Loucy (cell line): Measurements from ENCODE around the gene NABP2.

Experiments
- H2AFZ ChIP-seq: fragments of 200-600 bp; sonication (generic); 2 replicates; pipeline ENCODE4 v1.6.0; 2016; ENCODE audit warnings: antibody characterized with exemption, mild to moderate bottlenecking, low read length, moderate library complexity
- H3F3A ChIP-seq: fragments of 200-600 bp; 2 replicates; pipeline ENCODE4 v1.6.0; 2016; ENCODE audit warnings: antibody characterized with exemption, low read depth, mild to moderate bottlenecking
- H3K27me3 ChIP-seq: fragments of 200-600 bp; sonication (generic); 2 replicates; pipeline ENCODE4 v1.6.1; 2014; ENCODE audit warnings: low read length, mild to moderate bottlenecking; ENCODE audit not compliant: insufficient read depth, poor library complexity, severe bottlenecking
- H3K36me3 ChIP-seq: fragments of 200-600 bp; sonication (generic); 2 replicates; pipeline ENCODE4 v1.6.1; 2016; ENCODE audit warnings: low read length; ENCODE audit not compliant: insufficient read depth
- H3K4me1 ChIP-seq: fragments of 200-600 bp; sonication (generic); 2 replicates; pipeline ENCODE4 v1.5.1; 2014; ENCODE audit warnings: low read length, mild to moderate bottlenecking; ENCODE audit not compliant: insufficient read depth, poor library complexity, severe bottlenecking
- H3K4me2 ChIP-seq: fragments of 200-600 bp; sonication (generic); 2 replicates; pipeline ENCODE4 v1.6.0; 2014; ENCODE audit warnings: antibody characterized with exemption, low read length, low read depth, mild to moderate bottlenecking; ENCODE audit not compliant: poor library complexity, severe bottlenecking
- H3K4me3 ChIP-seq: fragments of 200-600 bp; sonication (generic); 2 replicates; pipeline ENCODE4 v1.5.1; 2014; ENCODE audit warnings: low read length, mild to moderate bottlenecking, mixed read lengths; ENCODE audit not compliant: poor library complexity, severe bottlenecking
- H3K79me2 ChIP-seq: fragments of 200-600 bp; sonication (generic); 2 replicates; pipeline ENCODE4 v1.6.1; 2014; ENCODE audit warnings: low read length; ENCODE audit not compliant: insufficient read depth
- H3K9ac ChIP-seq: fragments of 200-600 bp; sonication (generic); 2 replicates; pipeline ENCODE4 v1.6.0; 2014; ENCODE audit warnings: mild to moderate bottlenecking, low read depth, low read length, moderate library complexity; ENCODE audit not compliant: poor library complexity, severe bottlenecking
- H3K9me2 ChIP-seq: fragments of 200-600 bp; sonication (generic); replicated peaks from 2 replicates; pipeline ENCODE4 v1.6.1; 2016; ENCODE audit warnings: low read depth, low read length, mixed read lengths
- H3K9me3 ChIP-seq: fragments of 200-600 bp; sonication (generic); 2 replicates; pipeline ENCODE4 v1.6.1; 2014; ENCODE audit warnings: mild to moderate bottlenecking, antibody characterized with exemption, low read length, low read depth; ENCODE audit not compliant: insufficient read depth
- H4K20me1 ChIP-seq: fragments of 200-600 bp; sonication (generic); 2 replicates; pipeline ENCODE4 v1.6.0; 2014; ENCODE audit warnings: antibody characterized with exemption, low read length, mild to moderate bottlenecking; ENCODE audit not compliant: insufficient read depth, poor library complexity, severe bottlenecking
- EZH2phosphoT487 ChIP-seq: fragments of 200-600 bp; IDR thresholded peaks from 2 replicates; pipeline ENCODE4 v1.6.1; 2018; ENCODE audit warnings: antibody characterized with exemption, mild to moderate bottlenecking, moderate library complexity, borderline replicate concordance
- TF ChIP-seq, protein P1 (sequence below): fragments of 200-600 bp; sonication (generic); conservative IDR thresholded peaks from 2 replicates; pipeline ENCODE4 v1.5.1; 2014; ENCODE audit warnings: mild to moderate bottlenecking, antibody characterized with exemption, low read length

Gene NABP2

GRCh38 chr12:56208006-56208405 is 16.1 kb upstream of the NABP2 start:
- Histone ChIP-seq H3K36me3 (peaks cover 52% of the 10 kb centered on the region; the same call in 1 of the 2 replicates), H3K9ac (no peak overlapping the region), H2AFZ (no peak overlapping the region), H3K4me2 (no peak overlapping the region), H3K4me3 (no peak overlapping the region), H3K9me2 (no peaks in the 10 kb centered on the region), H3K27me3 (no peaks in the 10 kb centered on the region), H3K79me2 (no peaks in the 10 kb centered on the region), H3K4me1 (no peaks in the 10 kb centered on the region), H3F3A (no peaks in the 10 kb centered on the region), H4K20me1 (no peaks in the 10 kb centered on the region), H3K9me3 (no peaks in the 10 kb centered on the region)
- no peak for TF ChIP-seq EZH2phosphoT487
- TF ChIP-seq, protein P1, sequence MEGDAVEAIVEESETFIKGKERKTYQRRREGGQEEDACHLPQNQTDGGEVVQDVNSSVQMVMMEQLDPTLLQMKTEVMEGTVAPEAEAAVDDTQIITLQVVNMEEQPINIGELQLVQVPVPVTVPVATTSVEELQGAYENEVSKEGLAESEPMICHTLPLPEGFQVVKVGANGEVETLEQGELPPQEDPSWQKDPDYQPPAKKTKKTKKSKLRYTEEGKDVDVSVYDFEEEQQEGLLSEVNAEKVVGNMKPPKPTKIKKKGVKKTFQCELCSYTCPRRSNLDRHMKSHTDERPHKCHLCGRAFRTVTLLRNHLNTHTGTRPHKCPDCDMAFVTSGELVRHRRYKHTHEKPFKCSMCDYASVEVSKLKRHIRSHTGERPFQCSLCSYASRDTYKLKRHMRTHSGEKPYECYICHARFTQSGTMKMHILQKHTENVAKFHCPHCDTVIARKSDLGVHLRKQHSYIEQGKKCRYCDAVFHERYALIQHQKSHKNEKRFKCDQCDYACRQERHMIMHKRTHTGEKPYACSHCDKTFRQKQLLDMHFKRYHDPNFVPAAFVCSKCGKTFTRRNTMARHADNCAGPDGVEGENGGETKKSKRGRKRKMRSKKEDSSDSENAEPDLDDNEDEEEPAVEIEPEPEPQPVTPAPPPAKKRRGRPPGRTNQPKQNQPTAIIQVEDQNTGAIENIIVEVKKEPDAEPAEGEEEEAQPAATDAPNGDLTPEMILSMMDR = no peak

DNA sequence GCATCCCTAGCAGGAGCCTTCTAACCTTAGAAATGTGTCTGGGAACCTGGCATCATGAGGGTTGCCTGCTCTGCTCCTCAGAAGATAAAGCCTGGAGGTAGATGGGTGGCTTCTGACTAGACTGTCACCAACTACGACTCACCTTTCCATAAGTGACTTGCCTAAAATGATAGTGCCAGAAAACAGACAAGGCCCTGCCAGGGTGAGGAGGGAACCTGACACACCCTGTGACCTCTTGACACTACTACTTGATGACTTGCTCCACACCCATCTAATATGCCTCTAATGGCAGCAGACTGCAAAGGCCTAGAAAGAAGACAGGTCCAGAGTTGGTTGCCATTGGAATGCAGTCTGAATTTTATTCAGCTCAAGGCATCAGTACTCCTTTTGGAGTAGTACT is 11.8 kb upstream of the NABP2 start:
- no peak overlapping the region for H3K9ac ChIP-seq
- no peaks in the 10 kb centered on the region for H3K4me1 ChIP-seq
- H3F3A ChIP-seq = no peaks in the 10 kb centered on the region
- H3K4me3 ChIP-seq = no peak overlapping the region
- TF ChIP-seq, protein P1 = no peak
- TF ChIP-seq EZH2phosphoT487 = no peak
- no peak overlapping the region for H2AFZ ChIP-seq
- H3K79me2 ChIP-seq = no peaks in the 10 kb centered on the region
- H4K20me1 ChIP-seq = no peaks in the 10 kb centered on the region
- peaks cover 41% of the 10 kb centered on the region; the same call in 1 of the 2 replicates for H3K36me3 ChIP-seq
- no peaks in the 10 kb centered on the region for H3K27me3 ChIP-seq
- no peaks in the 10 kb centered on the region for H3K9me2 ChIP-seq
- no peaks in the 10 kb centered on the region for H3K9me3 ChIP-seq
- no peak overlapping the region for H3K4me2 ChIP-seq

- Histone ChIP-seq H3K4me2 (no peak overlapping the region), H3F3A (no peaks in the 10 kb centered on the region), H3K9me3 (no peaks in the 10 kb centered on the region), H3K27me3 (no peaks in the 10 kb centered on the region), H3K4me3 (no peak overlapping the region), H3K9me2 (no peaks in the 10 kb centered on the region), H3K36me3 (peaks cover 33% of the 10 kb centered on the region; the same call in 1 of the 2 replicates), H2AFZ (no peak overlapping the region), H4K20me1 (no peaks in the 10 kb centered on the region), H3K9ac (no peak overlapping the region), H3K4me1 (no peaks in the 10 kb centered on the region), H3K79me2 (no peaks in the 10 kb centered on the region)
- TF ChIP-seq EZH2phosphoT487 = no peak
- TF ChIP-seq, protein P1 = no peak
Observed at GRCh38 chr12:56213878-56214277, 10.3 kb upstream of the NABP2 start.
